GM18502 (cell line): Measurements from ENCODE around the gene RAI14.
"Not testable (repeated sequence)": the region's sequence is repeated elsewhere in the genome, so short reads cannot be mapped to it uniquely, and the experiment has no call there.

ENCODE experiments used
- ATAC-seq: cut with Tn5 transposase; IDR thresholded peaks from one replicate; pipeline ENCODE4 v1.9.1; 2021; ENCODE audit warnings: mild to moderate bottlenecking; ENCODE audit not compliant: unreplicated experiment, poor library complexity

Gene RAI14

DNA sequence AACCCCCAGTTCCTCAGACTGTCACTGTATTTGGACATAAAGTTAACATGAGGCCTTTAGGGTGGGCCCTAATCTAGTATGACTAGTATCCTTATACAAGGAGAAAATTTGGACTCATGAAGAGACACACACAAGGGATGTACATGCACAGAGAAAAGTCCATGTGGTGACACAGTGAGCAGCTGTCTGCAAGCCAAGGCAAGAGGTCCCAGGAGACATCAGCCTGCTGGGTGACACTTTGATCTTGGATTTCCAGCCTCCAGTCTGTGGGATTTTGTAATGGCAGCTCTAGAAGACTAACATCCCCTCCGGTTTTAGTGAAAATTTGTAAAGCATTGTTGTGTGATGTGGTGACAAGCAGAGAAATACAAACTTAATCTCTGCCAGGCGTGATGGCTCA is 66.1 kb downstream of the RAI14 start:
- ATAC-seq, result no peak

DNA sequence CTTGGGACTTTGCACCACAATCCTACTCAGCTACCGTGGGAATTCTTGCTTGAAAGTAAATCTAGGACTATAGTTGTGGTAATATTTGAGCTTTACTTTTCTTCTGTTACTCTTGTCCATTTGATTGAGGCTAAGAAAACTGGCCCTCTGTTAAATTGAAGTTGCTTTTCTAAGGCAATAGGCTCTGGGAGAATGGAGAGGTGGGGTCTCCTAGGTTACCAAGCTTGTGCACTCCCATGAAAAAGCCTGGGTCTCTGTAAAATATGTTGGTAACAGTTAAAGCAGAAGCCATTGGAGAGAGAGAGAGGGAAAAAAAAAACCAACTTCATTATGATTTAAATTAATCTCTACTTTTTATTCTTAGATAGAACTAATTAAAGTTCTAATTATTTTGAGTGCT is 68.6 kb downstream of the RAI14 start:
- no peak for ATAC-seq

DNA sequence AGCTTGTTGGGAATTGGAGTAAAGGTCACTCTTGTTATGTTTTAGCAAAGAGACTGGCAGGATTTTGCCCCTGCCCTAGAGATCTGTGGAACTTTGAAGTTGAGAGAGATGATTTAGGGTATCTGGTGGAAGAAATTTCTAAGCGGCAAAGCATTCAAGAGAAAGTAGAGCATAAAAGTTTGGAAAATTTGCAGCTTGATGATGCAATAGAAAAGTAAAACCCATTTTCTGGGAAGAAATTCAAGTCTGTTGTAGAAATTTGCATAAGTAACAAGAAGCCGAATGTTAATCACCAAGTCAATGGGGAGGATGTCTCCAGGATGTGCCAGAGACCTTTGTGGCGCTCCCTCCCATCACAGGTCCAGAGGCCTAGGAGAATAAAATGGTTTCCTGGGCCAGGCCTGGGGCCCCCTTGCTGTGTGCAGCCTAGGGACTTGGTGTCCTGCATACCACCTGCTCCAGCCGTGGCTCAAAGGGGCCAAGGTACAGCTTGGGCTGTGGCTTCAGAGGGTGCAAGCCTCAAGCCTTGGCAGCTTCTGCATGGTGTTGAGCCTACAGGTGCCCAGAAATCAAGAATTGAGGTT is 71.1 kb downstream of the RAI14 start:
- ATAC-seq, result not testable (repeated sequence)

DNA sequence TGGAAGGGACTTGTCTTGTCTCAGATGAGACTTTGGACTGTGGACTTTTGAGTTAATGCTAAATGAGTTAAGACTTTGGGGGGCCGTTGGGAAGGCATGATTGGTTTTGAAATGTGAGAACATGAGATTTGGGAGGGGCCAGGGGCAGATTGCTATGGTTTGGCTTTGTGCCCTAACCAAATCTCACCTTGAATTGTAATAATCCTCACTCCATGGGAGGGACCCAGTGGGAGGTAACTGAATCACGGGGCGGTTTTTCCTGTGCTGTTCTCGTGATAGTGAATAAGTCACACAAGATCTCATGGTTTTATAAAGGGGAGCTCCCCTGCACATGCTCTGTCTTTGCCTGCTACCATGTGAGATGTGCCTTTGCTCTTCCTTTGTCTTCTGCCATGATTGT is 72.1 kb downstream of the RAI14 start:
- ATAC-seq, result no peak

DNA sequence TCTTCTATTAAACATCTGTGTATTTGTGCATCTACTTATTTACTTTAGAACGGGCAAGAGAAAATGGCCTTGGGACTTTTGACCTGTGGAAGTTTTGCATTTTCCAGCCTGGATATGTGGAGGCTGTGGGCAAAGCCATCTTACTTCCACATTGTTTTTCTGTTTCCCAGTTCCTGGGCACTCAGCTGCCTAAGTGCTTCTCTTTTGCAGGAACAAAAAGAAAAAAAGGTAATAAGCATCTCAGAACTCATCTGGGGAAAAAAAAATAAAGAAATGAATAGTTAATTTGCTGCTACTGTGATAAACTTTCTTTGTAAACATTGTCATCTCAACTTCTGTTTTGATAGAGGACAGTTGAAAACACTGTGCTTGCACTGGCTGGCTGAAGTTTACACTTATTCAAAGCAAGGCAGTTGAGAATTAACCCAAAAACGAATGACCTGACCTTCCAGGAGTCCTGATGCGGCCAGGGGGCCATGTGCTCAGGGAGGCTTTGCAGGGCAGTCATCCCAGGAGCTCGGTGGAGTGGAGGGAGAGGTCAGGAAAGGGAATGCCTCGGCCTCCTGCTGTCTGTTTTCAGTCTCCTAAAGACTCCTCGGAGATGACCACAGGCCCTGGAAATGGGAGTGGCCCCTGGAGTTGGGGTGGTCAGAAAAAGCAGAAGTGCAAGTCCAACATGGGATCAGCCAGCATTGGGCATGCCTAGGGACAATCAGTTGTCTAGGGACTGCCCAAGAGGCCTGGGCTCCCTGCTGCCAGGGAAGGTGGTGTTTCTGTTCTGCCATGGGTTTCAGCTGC is 75.5 kb downstream of the RAI14 start:
- no peak for ATAC-seq

DNA sequence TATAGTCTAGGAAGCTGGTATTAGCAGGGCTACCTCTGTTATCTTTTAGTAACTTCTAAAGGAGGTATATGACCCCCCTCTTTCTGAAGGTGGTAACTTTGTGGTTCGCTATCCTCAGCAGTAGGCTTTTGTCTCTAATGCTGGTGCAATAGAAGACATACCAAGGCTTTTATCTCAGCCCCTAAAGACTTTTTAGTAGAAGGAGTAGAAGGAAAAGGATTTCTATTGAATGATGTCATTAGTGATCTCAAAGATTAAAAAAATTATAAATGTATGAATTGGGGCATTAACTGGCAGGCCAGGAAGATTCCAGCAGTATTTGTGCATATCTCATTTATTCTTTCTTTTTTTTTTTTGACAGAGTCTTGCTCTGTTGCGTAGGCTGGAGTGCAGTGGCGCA is 78.2 kb downstream of the RAI14 start:
- no peak for ATAC-seq

DNA sequence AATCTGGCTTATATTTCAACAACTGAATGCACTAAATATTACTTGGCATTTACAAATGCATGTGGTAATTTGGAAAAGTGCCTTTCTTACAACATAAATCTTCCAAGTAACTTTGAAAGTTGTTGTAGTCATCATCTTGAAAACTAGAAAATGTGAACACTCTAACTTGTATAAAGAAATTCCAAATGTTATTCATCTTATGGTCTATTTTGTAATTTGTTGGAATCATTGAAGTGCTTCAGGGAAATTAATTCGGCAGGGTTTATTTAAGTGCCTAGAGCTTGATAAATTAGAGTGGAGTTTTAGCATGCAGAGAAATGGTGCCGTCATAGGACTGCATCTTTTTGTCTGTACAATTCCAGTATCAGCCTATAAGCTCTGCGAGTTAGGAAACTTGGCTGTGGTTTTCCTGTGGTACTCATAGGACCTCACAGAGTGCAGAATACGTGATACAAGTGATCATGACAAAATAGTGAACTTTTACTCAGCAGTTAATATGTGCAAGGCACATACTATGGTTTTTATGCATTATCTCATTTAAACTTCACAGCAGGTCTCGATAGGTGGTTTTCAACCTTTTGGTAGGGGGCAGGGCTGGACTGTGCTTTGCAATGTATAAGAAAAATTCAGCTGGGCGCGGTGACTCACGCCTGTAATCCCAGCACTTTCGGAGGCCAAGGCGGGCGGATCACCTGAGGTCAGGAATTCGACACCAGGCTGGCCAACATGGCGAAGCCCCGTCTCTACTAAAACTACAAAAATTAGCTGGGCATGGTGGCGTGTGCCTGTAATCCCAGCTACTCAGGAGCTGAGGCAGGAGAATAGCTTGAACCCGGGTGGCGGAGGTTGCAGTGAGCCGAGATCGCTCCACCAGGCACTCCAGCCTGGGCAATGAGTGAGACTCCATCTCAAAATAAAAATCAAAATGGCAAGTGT is 79.6 kb downstream of the RAI14 start:
- no peak for ATAC-seq

DNA sequence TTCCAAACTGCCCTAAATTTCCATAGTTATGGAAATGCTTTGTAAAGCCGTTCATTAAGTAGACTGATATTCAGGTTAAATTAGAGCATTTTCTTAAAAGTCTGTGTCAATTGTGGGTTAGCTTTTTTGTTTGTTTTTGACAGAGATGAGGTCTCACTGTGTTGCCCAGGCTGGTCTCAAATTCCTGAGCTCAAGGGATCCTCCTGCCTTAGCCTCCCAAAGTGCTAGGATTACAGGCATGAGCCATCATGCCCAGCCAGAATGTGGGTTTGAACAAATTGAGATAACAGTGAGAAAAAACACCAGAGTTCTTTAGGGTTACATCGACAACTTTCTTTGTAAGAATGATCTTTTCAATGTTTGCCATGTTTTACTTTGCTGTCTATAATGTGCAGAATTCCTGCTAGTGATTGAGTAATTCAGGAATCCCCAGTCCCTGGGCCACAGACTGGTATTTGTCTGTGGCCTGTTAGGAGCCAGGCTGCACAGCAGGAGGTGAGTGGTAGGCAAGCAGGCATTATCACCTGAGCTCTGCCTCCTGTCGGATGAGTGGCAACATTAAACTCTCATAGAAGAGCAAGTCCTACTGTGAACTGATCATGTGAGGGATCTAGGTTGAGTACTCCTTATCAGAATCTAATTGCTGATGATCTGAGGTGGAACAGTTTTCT is 80.5 kb downstream of the RAI14 start:
- no peak for ATAC-seq

DNA sequence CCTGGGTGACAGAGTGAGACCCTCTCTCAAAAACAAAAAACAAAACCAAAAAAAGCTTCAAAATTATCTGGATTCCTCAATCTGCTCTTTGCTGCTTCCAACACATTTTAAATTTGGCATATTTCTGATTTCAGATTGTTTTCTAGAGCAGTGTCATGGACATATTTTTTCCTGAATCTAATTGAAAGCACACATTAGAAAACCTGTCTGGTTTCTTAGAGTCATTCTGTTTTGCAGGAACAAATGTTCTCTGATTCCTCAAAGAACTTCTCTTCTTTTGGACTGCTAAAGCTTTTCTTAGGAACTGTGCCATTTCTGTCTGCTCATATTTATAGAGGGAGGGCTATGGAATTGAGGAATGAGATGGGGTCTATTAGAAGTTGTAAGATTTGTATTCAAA is 81.6 kb downstream of the RAI14 start:
- no peak for ATAC-seq

DNA sequence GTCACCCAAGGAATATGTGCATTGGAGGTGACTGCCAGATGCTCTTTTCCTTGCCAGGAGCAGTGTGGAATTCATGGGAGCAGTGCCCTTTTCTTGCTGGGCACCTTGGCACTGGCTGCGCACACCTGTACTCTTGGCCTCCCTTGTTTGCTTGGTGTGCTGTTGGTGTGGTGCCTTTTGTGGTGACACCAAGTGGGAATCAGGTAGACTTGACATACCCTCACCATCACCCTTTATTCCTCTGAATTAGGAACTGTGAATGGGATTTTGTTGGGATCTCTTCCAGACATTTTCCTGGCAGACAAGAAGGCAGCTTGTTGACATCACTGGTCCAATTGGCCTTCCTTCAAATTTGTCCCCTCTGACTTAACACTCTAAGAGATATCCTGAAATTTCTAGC is 82.3 kb downstream of the RAI14 start:
- ATAC-seq, result no peak

DNA sequence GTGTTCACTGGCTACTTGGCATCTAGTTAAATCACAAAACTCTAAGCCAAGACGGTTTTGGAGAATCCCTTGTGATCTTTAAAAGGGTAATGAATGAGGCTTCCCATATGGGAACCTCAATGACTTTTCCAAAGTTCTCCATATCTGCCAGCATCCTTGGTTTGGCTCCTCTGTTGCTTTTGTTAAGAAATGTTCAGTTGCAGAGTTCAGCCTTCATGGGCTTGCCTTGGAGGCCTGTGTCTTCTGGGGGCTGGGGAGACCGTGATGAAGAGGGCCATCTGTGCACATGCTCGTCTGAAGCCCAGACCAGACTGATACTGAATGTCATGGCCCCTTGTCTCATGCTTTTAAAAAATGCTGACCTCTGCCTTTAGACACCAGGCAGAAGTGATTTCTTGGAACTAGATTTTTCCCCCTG is 84.3 kb downstream of the RAI14 start:
- no peak for ATAC-seq

DNA sequence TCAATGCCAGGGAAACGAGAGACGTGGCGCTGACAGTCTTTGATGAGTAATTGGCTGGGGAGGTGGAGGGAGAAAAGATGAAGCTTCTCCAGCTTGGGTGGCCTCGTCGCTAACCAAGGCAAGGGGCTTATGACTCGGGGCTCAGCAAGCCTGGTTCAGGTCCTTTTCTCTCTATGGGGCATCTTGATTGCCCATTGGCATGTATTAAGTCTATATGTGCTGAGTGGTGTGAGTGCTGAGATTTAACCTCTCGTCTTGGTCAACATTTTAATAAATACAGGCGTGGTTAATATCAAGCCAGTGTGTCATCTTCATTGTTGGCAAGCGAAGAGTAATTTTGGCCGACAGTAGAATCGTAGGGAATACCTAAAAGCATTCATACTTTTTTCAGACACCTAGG is 85.9 kb downstream of the RAI14 start:
- no peak for ATAC-seq

DNA sequence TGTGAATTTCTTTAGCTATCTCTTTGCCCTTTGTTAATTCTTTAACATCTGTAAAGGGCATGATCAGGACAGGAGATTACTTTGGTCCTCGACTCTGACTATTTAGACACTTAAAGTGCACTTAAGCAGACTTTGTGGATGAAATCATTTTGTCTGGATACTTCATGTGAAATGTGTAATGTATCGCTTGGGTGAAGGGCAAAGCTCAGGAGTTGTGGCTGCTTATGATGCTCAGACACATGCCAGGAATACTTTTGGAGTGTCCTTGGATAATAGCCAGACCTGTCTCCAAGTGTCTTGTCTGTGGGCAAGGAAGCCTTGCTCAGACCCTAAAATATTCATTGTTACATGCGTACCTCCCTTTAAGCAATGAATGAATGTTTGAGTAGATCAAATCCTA is 87.8 kb downstream of the RAI14 start:
- ATAC-seq, result no peak

DNA sequence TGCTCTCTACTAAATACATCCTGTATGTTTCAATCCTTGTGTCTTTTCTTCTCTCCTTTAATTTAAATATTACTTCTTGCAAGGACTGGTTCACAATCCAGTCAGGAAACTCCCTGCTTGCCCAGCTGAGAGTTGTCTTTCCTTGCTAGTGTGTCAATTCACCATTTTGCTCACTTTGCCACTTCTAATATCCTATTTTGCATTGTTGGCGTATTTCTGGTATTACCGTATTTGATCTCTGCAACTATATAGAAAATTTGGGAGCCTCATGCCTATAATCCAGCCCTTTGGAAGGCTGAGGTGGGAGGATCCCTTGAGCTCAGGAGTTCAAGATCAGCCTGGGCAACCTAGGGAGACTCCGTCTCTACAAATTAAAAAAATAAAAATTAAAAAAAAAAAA is 92.3 kb downstream of the RAI14 start:
- ATAC-seq, result no peak

DNA sequence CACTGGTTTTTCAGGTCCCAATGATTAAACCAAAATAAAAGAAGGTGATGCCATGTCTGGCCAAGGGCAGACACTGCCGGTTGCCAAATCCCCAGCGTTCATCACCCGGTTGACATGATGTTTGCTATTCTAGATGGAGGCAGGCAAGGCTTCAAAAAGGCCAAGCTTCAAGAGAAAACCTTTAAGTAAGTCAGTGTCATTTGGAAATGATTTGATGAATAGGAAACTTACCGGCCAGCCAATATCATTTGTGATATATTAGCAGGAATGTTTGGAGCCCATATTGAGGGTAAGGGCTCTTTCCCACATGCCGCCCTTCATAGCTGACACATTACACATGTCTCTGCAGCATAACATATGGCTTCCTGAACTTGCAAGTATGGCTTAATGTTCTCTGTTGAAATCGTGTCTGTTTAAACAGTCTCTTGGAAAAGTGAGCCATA is 93.3 kb downstream of the RAI14 start:
- no peak for ATAC-seq

DNA sequence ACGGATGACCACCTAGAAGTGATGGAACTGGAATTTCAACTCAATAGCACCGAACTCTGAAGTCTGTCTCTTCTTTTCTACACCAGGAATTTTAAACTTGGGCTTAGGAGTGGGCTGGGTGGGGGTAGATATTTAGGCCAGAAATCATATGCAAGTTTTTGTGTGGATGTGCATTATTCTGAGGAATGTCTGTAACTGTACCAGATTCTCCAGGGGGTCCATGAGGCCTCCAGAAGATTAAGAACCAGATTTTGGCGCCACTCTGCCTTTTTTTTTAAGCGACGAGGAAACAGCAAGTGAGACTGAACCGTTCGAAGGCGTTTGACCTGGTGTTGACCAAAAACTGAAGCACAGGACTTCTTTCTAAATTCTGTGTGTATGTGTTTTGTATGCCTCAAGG is 94.1 kb downstream of the RAI14 start:
- ATAC-seq, result no peak

DNA sequence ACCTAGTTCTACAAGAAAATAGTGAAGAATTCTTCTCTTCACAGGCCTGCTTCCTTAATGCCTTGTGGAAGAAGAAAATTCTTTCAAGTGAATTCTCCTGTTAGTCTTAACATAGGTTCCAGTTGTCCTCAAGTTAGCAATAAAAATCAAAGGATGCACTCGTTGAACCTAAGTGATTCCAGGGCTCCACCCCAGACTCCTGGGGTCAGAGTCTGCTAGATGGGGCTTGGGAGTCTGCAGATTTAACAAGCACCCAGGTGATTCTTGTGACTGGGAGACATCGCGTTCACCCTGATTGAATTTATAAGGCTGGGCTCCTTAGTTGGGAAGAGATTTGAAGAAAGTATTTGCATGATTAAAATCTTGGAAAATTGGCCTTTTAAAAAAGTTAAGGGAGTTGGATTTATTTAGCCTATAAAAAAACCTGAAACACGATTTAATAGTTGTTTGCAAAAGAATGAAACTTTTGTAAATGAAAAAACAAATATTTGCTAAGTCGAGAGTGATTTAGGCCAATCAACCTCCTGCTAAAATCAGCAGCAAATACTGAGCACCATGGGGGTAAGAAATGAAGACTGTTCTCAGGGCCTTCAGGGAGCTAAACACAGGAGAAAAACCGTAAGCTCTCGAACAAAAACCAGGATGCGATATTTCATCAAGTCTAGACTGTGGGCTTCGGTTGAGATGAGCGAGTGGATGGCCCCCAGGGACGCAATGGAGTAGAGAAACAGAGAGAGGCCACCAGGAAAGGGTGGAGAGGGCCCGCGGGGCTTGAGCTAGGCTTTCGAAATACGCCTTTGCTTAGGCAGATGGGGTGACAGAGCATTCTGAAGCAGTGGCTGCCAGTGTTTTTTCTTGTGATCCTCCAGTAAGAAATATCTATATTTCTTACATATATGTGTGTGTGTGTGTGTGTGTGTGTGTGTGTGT is 95.9 kb downstream of the RAI14 start:
- no peak for ATAC-seq

DNA sequence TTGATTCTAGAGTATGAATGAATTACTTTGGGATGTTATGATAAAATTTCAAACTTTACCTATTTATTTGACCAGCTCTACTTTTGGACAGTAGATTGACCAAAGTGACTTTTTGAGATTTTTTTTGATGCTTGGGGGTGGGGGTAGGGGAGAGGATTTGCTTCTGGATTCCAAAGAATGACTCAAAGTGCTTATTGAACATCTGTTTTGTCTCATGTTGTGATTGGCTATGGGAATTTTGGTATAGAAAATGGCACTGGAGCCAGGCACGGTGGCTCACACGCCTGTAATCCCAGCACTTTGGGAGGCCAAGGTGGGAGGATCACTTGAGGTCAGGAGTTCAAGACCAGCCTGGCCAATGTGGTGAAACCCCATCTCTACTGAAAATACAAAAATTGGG is 97.1 kb downstream of the RAI14 start:
- ATAC-seq, result not testable (repeated sequence)

DNA sequence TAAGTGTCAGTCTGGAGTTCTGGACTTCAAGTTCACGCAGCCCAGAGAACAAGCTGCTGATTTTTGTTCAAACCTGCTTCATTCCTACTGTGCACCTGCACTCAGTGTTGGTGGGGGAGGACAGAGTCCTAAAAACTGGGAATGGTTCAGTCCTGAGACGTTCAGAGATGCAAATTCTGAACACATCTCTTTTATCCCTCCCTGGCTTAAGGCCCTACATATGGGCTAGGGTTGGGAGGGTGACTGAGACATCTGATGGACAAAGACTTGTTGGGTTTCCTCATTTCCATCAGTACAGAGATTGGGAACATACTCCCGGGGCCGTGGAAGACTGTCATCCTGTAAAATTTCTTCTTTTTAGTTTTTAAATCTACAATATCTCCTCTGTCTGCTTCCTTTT is 99.8 kb downstream of the RAI14 start:
- no peak for ATAC-seq
